Fibroblast of peridontal ligament (primary cell): ENCODE measurements around the gene MARCHF10.

Source experiments
- DNase-seq: peaks from one replicate; pipeline ENCODE4 v3.0.0-alpha.2; 2010; ENCODE audit errors: extremely low read depth

MARCHF10 gene

GRCh38 chr17:62676952-62677596, 131.0 kb downstream of the MARCHF10 start:
- DNase-seq: no peak

- no peak for DNase-seq
These were observed 131.7 kb downstream of the MARCHF10 start for GRCh38 chr17:62676231-62676943.

DNA sequence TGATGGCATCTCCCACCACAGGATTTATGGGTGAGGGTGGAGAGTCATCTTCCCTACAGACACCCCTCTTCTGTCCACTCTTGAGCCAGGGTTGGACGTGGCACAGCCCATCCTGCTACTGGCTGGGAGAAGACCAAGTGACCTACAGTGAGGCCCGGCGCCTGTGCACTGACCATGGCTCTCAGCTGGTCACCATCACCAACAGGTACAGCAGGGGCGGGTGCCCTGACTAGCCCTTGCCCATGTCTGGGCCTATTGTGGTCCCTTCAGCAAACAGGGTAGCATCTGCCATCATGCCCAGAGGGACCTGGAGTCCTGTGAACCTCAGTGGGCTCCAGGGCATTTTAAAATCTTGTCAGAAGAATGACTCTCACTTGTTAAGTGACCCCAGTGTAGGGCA, 132.4 kb downstream of the MARCHF10 start:
- no peak for DNase-seq

- DNase-seq: peak; percentile 41
These were observed 132.9 kb downstream of the MARCHF10 start for GRCh38 chr17:62675260-62675659.

GRCh38 chr17:62674841-62675240, 133.3 kb downstream of the MARCHF10 start:
- DNase-seq: no peak

DNA sequence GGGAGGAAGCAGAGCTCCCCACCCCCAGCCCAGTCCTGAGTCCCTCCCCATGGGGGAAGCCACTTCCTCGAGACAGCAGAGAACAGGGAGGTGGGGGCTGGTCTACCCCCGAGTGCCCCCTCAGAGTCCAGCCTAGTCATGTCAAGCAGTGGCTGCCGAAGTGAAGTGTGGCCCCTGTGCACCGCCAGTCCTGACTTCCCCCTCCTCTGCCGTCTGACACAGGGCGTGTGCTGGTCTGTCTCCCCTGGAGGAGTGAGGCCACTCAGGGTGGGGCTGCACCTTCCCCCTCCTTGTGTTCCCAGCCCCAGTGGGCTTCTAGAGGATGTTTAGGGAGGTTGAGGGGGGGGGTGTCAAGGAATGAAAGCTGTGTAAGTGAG, 133.8 kb downstream of the MARCHF10 start:
- DNase-seq: no peak

DNA sequence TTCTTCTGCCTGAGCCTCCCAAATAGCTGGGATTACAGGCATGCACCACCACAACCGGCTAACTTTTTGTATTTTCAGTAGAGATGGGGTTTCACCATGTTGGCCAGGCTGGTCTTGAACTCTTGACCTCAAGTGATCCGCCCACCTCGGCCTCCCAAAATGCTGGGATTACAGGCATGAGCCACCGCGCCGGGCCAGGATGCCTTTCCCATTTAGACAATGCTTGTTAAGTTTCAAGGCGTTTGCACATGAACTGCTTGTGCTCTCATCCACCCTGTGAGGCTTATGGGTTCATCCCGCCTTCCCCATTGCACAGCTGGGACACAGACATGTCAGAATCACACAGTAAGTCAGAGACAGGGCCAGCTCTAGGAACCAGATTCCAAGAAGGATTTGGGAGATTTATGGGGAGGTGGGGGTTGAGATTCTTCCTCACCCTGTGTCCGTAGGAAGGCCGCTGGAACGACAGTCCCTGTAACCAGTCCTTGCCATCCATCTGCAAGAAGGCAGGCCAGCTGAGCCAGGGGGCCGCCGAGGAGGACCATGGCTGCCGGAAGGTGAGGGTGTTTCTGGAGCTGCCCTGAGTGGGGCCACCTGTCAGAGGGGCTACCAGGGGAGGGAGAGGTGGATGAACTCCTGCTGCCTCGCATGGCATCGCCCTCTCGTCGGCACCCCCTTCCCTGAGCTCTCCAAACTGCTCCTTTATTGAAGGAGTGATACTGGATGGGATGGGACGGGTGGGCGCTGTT, 134.3 kb downstream of the MARCHF10 start:
- DNase-seq: no peak

- no peak for DNase-seq
These were observed 135.2 kb downstream of the MARCHF10 start for GRCh38 chr17:62672957-62673356.

DNA sequence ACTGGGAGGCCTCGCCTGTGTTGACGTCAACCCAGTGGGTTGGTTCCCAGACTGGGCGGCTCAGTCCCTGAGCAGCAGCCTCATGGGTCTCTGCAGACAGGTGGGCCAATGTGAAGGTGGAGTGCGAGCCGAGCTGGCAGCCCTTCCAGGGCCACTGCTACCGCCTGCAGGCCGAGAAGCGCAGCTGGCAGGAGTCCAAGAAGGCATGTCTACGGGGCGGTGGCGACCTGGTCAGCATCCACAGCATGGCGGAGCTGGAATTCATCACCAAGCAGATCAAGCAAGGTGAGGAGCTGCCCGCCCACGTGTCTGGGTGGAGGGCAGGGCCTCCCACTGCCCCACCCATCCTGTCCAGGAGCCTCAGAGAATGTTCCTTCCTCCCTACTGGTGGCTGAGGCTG, 136.6 kb downstream of the MARCHF10 start:
- no peak for DNase-seq

GRCh38 chr17:62670202-62670821, 137.8 kb downstream of the MARCHF10 start:
- no peak for DNase-seq

- DNase-seq: peak; percentile 78
These were observed 139.9 kb downstream of the MARCHF10 start for GRCh38 chr17:62668091-62668804.

DNA sequence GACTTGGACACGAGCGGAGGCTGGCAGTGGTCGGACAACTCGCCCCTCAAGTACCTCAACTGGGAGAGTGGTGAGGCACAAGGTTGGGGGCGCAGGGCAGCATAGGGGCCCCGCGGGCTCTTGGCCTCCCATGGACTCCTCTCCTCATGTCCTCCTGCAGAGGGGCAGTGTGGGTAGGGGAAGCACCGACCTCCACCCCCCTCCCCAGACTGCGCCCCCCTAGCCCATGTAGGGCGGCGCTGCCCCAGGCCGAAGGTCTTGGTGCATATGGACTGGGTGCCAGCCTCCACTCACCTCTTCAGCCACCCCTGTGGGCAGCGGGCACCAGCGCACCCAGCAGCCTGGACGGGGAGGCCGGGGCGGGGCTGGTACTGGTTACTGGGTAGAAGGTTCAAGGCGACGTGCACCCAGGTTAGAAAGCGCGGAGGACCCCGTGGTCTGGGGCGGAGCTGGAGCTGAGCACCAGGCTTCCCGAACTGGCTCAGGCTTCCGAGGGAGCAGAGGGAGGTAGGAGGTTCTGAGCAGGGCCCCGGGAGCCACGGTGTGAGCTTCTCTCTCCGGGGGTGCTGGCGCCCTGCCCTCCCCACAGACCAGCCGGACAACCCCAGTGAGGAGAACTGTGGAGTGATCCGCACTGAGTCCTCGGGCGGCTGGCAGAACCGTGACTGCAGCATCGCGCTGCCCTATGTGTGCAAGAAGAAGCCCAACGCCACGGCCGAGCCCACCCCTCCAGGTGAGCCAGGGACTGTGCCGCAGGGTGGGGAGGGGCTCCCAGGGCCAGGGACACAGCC, 141.1 kb downstream of the MARCHF10 start:
- DNase-seq: no peak

DNA sequence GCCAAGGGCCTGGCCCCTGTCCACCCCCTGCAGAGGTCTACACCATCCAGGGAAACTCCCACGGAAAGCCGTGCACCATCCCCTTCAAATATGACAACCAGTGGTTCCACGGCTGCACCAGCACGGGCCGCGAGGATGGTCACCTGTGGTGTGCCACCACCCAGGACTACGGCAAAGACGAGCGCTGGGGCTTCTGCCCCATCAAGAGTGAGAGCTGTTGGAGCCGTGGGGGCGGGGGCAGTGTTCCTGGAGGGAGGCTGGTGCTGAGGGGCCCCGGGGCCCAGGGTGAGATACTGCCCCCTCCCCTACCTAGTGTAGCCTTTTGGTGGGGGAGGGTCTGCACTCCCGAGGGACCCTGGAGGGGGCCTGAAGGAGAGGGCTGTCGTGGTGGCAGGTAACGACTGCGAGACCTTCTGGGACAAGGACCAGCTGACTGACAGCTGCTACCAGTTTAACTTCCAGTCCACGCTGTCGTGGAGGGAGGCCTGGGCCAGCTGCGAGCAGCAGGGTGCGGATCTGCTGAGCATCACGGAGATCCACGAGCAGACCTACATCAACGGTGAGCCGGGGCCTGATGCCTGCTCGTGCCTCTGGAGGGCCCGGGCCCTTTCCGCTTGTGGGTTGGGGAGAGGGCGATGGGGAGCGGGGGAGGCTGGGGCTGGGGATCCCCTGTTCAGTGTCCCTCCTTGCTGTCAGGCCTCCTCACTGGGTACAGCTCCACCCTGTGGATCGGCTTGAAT, 141.9 kb downstream of the MARCHF10 start:
- DNase-seq: no peak

GRCh38 chr17:62665599-62665998, 142.5 kb downstream of the MARCHF10 start:
- no peak for DNase-seq

GRCh38 chr17:62664336-62665120, 143.6 kb downstream of the MARCHF10 start:
- DNase-seq: no peak

GRCh38 chr17:62663304-62663703, 144.8 kb downstream of the MARCHF10 start:
- no peak for DNase-seq

DNA sequence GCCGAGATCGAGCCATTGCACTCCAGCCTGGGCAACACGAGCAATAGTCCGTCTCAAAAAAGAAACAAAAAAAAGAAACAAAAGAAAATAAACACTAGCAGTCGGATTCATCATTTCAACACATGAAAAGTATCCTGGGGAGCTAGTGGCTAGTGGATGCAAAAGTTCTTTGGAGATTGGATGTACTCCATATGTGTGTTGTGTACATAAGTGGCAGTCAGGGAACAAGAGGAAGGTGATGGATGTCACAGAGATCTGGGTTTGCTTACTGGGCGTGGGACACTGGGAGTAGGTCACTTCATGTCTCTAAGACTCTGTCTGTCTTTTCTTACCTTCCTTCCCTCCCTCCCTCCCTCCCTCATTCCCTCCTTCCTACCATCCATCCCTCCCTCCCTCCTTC, 145.3 kb downstream of the MARCHF10 start:
- peak; percentile 37 for DNase-seq

DNA sequence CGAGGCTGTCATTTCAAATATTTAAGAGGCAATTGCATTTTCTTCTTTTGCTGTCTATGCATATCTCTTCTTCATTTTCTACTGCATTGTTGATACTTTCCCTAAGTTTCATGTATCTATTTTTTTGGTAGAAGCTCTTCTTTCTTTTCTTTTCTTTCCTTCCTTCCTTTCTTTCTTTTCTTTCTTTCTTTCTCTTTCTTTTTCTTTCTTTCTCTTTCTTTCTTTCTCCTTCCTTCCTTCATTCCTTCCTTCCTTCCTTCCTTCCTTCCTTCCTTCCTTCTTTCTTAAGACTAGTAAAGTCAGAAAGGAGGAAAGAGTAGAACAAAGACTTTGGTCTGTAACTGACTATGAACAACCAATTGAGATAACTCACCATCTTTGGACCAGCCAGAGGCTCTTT, 146.8 kb downstream of the MARCHF10 start:
- no peak for DNase-seq

DNA sequence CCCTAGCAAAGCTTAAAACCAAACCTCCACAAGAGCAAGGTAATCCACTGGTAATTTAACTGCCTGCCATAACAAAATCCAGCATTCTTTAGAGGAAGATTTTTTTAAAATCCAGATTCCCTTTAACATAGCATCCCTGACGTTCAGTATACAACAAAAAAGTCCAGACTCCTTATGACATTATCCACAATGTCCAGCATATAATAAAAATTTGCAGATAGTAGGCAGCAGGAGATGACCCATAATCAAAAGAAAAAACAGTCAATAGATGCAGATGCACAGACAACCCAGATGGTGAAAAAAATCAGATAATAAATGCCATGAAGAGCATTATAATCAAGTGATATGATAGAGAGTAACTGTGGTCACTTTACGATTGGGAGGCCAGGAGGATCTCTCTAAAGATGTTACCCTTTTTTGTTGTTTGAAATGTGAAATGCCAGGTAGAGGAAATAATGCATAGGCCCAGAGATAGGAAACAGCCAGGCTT, 147.4 kb downstream of the MARCHF10 start:
- no peak for DNase-seq
